Suppressor macrophage treated with lipopolysaccharide for 4 hours (primary cell): Measurements from ENCODE around the gene NLE1.
"Not testable (repeated sequence)": the region's sequence is repeated elsewhere in the genome, so short reads cannot be mapped to it uniquely, and the experiment has no call there.

ENCODE experiments used
- DNase-seq: peaks from one replicate; pipeline ENCODE4 v3.0.0-alpha.2; 2020

Gene NLE1

DNA sequence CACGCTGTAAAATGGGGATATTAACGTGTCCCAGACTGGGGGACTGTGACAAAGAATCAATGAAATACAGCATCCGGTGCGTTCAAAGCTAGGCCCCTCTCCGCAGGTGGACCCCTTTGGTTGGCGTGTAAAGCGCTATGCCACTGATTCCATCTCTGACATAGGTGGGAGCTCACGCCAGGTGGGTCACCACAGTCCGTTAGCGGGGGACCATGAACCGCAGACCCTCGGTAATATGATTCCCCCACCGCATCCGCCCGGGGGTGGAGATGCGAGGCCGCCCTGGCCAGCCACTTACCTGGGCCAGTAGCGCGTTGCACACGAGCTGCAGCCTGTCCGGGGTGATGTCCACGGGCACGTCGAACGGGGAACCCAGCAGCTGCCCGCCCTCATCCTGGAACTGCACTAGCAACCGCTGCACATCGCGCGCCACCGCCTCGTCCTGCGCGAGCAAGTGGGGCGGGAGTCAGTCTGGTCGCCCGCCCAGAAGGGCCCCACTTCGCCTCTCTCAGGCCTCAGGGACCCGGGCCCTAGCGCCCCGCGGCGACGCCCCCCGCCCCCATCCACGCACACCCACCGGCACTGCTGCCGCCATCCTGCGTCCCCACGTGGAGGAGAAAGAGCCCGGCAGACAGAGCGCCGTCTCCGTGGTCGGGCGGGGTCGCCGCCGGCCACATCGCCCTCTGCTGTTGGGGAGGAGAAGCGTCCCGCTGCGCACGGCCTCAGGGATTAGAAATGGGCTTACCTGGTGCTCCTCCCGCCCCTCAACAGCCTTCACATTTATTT is at the start of gene NLE1:
NLE1 (minus strand) TSS at position 623 of the 786 bp plus-strand sequence; CDS start at position 595, 28 bp downstream.
- peak; percentile 84 for DNase-seq

DNA sequence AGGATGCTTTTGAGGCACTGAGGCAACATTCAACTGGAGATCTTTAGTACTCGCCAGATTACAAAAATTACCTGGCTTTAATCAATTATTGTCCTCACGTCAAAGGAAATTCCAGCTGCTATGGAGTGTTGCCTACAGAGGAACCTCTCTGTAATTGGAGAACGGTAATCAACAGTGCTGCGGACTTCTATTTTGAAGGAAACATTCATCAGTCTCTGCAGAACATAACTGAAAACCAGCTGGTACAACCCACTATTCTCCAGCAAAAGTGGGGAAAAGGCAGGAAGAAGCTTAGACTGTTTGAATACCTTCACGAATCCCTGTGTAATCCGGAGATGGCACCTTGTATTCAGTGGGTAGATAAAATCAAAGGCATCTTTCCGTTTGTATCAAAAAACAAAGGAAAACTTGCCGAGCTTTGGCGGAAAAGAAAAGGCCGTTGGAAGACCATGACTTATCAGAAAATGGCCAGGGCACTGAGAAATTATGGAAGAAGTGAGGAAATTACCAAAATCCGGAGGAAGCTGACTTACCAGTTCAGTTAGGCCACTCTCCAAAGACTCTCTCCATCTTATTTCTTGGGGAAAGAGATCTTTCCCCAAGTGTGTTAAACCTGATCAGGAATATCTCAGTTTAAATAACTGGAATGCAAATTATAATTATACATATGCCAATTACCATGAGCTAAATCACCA is 49.0 kb upstream of the NLE1 start:
- DNase-seq, result no peak

DNA sequence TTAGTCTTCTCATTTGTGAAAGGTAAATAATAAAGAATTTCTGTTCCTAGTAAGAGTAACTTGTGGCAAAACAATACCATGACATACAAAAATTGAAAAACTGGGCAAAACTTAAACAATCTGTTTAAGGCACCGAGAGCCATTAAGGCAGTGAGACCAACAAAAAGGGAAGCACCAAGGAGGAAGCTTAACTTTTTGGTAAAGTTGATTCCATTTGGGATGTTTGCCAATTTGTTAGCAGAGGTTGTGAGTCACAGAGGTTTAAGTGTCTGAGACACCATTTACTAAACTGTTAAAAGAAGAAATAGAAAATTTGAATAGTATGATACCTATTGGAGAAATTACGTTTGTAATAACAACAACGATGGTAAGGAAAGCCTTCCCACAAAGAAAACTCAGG is 47.2 kb upstream of the NLE1 start:
- peak; percentile 89 for DNase-seq

DNA sequence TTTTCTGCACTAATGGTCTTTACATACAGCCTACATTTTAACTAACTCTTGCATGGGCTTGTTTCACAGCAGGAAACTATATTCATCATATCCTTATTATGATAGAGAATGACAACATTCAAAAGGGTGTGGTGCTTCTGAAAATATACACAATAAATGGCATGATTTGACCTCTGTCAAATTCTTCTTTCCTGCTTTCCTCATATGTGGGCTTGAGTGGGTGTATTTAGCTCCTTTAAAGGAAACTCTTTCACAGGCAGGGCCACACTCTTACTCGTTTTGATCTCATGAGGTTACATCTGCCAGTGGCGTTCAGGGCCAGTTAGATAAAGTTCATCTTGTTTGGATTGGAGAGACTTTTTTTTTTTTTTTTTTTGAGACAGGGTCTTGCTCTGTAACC is 46.0 kb upstream of the NLE1 start:
- peak; percentile 83 for DNase-seq

DNA sequence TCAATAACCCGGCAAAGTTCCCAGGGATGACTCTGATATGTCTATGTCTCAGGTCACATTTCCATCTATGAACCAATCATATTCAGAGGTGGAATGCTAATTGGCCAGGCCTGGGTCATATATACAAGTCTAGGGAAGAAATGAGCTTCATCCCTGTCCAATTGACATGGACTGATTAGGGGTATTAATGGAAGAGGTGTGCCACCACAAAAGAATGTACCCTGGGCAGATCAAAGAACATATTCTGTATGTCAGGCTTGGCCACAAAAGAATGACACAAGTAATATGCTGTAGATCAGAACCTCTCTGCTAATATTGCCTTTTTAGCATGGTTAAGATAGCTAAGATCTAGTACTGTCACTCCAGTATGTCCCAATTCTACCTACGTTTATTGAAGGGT is 45.4 kb upstream of the NLE1 start:
- DNase-seq, result no peak

DNA sequence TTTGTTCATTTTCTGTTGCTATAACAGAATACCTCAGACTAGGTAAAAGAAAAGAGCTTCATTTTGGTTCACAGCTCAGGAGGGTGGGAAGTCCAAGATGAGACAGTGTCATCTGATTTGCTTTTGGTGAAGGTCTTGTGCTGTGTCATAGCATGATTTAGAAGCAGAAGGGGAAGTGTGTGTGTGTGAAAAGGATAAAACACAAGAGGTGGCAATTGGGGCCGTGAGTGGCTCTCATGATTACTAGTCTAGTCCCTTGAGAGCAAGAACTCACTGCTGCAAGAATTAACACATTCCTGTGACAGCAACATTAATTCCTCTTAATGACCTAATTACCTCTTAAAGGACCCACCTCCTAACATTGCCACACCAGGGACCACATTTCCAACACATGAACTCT is 43.7 kb upstream of the NLE1 start:
- peak; percentile 88 for DNase-seq

DNA sequence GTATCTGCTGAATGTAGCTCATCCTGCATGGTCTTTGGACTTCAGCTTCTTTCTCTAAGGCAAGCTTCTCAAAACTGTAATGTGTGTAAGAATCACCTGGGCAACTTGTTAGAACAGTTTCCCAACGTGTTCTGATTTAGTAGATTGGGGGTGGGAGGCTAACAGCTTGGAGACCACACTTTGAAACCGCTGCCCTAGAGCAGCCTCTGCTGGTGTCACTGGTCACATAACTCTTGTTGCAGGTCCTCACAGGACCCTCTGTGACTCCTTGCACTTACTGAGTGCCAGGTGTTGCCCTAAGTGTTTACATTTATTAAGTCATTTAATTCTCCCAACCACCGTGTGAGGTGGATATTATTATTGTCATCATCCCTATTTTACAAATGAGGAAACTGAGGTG is 42.2 kb upstream of the NLE1 start:
- DNase-seq, result no peak

DNA sequence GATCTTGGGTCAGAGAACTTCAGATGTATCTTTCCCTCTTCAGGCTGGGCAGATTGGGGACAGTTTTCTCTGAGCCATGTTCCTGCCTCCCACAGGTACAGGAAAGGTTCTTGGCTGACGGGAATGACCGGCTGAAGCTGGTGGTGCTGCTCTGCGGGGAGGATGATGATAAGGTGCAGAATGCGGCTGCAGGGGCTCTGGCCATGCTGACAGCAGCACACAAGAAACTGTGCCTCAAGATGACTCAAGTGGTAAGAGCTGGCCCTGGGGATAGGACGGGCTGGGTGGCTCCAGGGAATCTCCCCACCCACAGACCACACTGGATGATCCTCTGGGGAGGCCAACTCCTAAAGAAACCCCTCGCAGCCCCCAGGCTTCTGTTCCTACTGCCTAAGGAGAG is 41.2 kb upstream of the NLE1 start:
- peak; percentile 61 for DNase-seq

DNA sequence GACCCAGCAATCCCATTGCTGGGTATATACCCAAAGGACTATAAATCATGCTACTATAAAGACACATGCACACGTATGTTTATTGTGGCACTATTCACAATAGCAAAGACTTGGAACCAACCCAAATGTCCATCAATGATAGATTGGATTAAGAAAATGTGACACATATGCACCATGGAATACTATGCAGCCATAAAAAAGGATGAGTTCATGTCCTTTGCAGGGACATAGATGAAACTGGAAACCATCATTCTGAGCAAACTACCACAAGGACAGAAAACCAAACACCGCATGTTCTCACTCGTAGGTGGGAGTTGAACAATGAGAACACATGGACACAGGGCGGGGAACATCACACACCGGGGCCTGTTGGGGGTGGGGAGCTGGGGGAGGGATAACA is 37.3 kb upstream of the NLE1 start:
- not testable (repeated sequence) for DNase-seq

DNA sequence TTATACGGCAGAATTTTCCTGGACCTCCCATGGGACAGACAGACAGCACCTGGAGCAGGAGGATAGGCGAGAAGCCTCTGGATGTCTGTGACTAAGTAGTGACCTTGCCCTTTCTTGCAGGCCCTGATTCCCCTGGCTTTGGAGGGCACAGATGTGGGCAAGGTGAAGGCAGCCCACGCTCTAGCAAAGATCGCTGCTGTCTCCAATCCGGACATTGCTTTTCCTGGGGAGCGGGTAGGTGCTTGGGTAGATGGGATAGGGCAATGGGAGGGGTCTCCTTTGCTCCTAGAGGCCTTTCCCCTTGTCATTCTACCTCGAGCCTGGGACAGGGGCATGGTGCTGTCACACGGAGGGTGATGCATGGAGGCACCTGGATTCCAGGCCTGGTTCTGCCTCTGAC is 34.8 kb upstream of the NLE1 start:
- no peak for DNase-seq

DNA sequence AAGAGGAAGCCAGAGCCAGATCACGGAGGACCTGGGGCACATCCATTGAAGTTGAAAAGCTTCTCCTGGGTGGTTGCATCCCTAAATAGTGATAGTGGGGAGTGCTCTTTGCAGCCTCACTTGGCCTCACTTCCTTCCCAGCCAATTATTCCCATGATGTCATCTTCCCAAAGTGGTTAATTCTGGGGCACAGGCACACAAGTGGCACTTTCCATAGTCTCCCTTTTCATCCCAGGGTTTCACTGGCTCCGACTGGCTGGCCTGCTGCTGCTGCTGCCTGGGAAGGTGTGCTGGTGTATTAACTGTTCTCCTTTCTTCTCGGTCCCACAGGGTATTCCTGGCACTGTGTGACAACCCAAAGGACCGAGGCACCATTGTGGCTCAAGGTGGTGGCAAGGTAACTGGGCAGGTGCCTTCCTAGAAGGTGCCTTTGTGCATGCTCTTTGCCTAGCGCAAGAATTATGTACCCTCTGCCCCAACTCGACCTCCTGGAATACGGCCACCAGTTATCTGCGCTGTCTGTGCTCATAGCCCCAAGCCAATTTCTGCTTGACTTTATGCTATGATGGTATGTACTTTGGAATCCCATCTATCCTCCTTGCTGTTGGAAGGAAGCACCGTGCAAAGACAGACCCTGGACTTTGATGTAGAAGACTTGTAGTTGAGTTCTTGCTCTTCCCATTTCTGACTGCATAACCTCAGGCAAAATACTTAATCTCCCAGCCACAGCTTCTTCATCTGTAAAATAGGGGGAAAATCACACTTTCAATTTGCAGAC is 33.7 kb upstream of the NLE1 start:
- DNase-seq, result no peak

DNA sequence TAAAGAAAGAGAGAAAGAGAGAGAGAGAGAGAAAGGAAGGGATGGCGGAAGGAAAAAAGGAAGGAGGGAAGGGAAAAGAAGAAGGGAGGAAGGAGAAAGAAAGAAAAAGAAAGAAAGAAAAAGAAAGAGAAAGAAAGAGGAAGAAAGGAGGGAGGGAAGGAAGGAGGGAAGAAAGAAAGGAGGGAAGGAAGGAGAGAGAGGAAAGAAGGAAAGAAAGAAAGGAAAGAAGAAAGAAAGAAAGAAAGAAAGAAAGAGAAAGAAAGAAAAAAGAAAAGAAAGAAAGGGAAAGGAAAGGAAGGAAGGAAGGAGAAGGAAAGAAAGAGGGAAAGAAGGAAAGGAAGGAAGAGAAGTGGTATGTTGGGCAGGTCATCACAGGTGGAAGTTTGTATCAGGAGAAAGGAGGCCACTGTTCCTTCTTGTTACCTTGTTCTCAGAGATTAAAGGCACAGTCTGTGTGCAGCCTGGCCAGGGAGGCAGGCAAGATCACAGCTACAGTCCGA is 32.8 kb upstream of the NLE1 start:
- DNase-seq, result no peak

DNA sequence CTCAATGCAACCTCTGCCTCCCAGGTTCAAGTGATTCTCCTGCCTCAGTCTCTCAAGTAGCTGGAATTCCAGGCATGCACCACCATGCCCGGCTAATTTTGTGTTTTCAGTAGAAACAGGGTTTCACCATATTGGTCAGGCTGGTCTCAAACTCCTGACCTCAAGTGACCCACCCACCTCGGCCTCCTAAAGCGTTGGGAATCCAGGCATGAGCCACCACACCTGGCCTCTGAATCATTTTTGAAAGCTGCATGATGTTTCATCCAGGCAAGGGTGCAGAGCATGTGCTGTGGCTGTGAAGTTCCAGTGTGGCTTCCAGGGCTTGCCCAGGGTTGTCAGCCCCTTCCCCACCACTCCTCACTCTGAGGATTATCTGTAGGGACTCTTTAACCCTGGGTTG is 30.2 kb upstream of the NLE1 start:
- DNase-seq, result not testable (repeated sequence)

DNA sequence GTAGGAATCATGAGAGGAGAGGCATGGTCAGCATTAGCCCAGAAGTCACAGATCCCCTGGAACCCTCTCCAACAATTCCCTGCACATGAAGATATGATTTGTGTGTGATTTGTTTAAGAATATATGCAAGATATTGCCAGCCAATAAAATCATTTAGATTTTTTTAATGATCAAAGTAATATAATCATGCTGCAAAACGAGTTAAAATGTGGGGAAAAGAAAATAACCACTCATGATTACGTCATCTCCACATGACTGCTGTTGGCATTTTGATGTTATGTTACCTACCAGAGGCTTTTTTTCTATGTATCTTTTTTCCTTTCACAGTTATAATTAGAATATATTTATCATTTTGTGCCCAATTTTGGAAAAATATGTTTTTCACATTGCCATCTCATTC is 29.7 kb upstream of the NLE1 start:
- DNase-seq, result peak; percentile 42

DNA sequence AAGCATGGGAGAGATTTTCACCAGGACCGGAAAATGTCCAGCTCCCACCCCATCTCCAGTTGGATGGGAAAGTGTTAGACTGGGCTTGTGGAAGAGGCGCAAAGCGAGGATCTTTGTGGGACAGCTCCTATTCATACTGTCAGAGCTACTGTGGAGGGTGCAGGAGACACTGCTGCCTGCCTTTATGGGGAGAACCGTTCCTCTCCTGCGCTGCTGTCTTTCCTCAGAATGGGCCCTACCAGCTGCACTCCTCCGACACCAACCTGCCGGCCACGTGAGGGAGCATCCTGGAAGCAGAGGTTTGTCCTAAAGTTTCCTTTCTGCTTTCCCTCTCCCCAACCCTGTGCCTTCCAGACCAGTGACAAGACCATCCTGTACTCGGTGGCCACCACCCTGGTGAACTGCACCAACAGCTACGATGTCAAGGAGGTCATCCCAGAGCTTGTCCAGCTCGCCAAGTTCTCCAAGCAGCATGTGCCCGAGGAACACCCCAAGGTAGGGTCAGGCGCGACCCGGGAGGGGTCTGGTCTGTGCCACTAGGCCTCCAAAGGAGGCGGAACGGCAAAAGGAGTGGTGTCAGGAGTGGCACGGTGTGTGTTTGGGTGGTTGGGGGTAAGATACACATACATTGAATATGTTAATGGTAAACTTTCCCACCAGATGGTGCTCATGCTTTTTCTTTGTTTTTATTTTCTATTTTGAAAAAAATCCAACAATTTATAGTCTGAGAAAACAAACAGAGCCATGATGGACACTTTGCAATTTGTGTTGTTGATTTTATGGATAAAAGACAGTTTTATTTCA is 29.1 kb upstream of the NLE1 start:
- peak; percentile 38 for DNase-seq

DNA sequence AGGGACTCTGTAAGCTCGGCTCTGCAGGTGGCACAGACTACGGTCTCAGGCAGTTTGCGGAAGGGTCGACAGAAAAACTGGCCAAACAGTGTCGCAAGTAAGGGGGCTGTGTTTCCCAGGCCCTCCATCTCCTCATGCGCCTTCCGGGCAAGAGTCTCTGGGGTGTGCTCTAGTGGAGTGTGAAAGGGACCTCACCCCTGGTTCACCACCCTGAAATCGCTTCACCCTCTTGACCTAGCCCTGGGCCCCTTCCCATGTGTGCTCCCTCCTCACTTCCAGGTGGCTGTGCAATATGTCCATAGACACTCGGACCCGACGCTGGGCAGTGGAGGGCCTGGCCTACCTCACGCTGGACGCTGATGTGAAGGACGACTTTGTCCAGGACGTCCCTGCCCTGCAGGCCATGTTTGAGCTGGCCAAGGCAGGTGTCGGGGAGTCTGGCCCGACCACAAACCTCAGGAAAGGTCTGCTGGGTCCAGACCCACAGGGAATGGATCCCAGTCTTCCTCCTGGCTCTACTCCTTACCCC is 27.8 kb upstream of the NLE1 start:
- DNase-seq, result no peak

DNA sequence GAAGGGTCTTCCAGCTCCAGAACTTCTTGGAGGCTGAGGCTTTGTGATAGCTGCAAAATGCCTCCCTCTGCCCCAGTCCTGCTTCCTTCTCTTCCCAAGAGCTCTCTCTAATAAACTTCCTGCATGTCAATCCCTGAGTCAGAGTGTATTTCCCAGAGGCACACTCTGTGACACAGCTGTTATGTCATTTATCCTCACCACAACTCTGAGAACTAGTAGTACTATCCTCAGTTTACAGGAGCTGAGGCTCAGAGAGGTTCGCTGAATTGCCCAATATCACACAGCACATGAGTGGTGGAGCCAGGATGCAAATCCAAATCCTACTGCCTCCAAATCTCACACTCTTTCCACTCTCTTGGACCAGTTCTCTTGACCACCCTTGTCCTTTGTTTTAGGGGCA is 25.6 kb upstream of the NLE1 start:
- peak; percentile 25 for DNase-seq

DNA sequence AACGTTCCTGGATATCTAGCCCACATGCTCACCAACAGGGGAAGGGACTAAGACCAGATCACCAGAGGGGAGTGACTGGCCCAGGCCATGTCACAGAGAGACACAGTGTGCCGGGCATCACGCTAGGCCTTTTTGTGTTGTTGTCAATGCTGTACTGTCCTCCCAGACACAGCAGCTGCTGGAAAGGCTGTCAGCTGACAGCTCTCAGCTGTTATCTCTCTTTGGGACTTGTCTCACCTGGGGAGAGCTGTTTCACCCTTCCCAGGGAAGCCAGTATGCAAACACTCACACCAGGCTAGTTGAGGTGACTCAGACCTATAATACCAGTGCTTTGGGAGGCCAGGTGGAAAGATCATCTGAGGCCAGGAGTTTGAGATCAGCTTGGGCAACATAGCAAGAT is 24.9 kb upstream of the NLE1 start:
- no peak for DNase-seq

DNA sequence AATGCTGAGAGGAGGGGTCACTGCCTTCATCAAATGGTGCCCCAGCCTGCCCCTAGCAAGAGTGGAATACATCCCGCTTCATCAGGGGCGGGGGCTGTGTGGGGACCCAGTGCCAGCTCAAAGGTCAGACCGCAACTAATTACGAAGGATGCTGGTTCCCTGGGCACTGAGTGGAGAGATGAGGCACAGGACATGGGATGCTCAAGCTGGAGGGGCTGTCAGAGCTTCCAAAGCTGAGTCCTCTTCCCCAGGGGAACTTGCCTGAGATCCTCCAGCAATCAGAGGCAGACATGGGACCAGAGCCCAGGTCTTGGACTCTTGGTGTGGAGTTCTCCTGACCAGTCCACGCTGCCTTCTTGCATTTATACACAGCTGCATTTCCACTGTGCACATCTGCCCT is 24.4 kb upstream of the NLE1 start:
- no peak for DNase-seq

DNA sequence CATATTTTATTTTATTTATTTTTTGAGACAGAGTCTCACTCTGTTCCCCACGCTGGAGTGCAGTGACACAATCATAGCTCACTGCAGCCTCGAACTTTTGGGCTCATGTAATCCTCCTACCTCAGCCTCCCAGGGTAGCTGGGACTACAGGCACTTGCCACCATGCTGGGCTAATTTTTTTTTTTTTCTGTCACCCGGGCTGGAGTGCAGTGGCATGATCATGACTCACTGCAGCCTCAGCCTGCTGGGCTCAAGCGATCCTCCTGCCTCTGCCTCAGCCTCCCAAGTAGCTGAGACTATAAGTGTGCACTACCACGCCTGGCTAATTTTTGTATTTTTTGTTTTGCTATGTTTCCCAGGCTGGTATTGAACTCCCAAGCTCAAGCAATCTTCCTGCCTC is 22.6 kb upstream of the NLE1 start:
- no peak for DNase-seq

DNA sequence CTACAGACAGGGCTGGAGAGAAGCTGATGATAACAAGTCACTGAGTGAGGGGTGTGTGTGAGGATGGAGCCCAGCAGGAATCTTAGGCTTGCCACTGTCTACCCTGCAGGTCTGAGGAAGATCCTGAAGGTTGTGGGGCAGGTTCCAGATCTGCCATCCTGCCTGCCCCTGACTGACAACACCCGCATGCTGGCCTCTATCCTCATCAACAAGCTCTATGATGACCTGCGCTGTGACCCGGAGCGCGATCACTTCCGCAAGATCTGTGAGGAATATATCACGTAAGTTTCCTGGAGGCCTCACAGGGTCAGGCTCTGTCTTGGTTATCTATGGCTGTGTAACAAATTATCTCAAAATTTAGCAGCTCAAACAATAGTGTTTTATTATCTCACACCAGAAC is 21.8 kb upstream of the NLE1 start:
- DNase-seq, result no peak

DNA sequence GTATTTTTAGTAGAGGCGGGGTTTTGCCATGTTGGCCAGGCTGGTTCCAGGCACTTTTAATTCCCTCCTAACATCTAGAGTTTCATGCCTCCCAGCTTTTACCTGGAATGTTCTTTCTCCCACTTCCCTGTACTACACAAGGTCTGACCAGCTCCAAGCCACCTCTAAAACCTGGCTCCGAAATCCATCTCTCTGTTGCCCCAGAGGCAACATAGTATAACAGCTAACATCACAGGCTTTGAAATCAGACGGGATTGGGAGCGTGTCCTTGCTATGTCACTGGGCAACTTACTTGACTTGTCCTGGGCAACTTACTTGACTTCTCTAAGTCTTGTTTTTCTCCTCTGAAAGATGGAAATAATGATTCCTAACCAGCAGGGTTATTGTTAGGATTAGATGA is 20.7 kb upstream of the NLE1 start:
- no peak for DNase-seq
